Common myeloid progenitor, CD34-positive (primary cell): ENCODE measurements around the gene VAV3.
A peak's percentile ranks its signal among the peaks of the same experiment; 100 is the strongest.

Experiments used
- CTCF ChIA-PET: fragments of 350-600 bp; sonication (Branson Sonifier 250); formaldehyde crosslinking; loops from one replicate; lab custom pipeline; 2021; ENCODE audit warnings: antibody characterized with exemption; lab: Charles Lee
- POLR2A ChIA-PET: fragments of 350-600 bp; sonication (Branson Sonifier 250); formaldehyde crosslinking; loops from one replicate; lab custom pipeline; 2021; ENCODE audit warnings: antibody characterized with exemption; lab: Charles Lee
- DNase-seq, 3 donors: peaks; one replicate each; pipeline versions ENCODE4 v3.0.0 to v3.0.0-alpha.2; 2013
- H3K27ac ChIP-seq, 2 experiments: 1 replicate in 1 of 2; 2 replicates in 1 of 2; pipeline ENCODE4 v1.7.0; 2013; ENCODE audit warnings: inconsistent platforms in 2 of 2, low read length in 2 of 2, mild to moderate bottlenecking in 2 of 2, low read depth in 1 of 2, moderate library complexity in 1 of 2; ENCODE audit not compliant: severe bottlenecking in 2 of 2, insufficient read depth in 1 of 2, poor library complexity in 1 of 2
- H3K27me3 ChIP-seq, 5 experiments: replicated peaks in 2 of 5; 1 replicate in 3 of 5; 2 replicates in 2 of 5; pipeline versions ENCODE4 v1.6.1 to v1.7.0; 2013; ENCODE audit warnings: low read length in 4 of 5, mild to moderate bottlenecking in 2 of 5, moderate library complexity in 2 of 5, inconsistent platforms in 1 of 5; ENCODE audit not compliant: insufficient read depth in 5 of 5, control insufficient read depth in 4 of 5
- H3K36me3 ChIP-seq, 4 experiments: 1 replicate in 2 of 4; 2 replicates in 2 of 4; pipeline versions ENCODE4 v1.6.1 to v1.7.0; 2013; ENCODE audit warnings: low read length in 3 of 4, control low read depth in 1 of 4, mild to moderate bottlenecking in 1 of 4; ENCODE audit not compliant: control insufficient read depth in 4 of 4, insufficient read depth in 4 of 4
- H3K4me1 ChIP-seq, 4 experiments: 1 replicate in 3 of 4; 2 replicates in 1 of 4; pipeline versions ENCODE4 v1.6.1 to v1.7.1; 2013; ENCODE audit warnings: low read length in 3 of 4, mild to moderate bottlenecking in 3 of 4, control low read depth in 1 of 4, inconsistent platforms in 1 of 4, moderate library complexity in 1 of 4; ENCODE audit not compliant: control insufficient read depth in 4 of 4, insufficient read depth in 4 of 4; ENCODE audit errors: control extremely low read depth in 1 of 4
- H3K4me3 ChIP-seq, 7 experiments: 1 replicate in 4 of 7; 2 replicates in 3 of 7; pipeline versions ENCODE4 v1.5.1 to v1.7.0; 2013; ENCODE audit warnings: mild to moderate bottlenecking in 7 of 7, low read length in 6 of 7, moderate library complexity in 6 of 7, inconsistent platforms in 2 of 7, low read depth in 2 of 7, control low read depth in 1 of 7; ENCODE audit not compliant: insufficient read depth in 4 of 7, control insufficient read depth in 1 of 7; ENCODE audit errors: extremely low read depth in 1 of 7
- H3K9me3 ChIP-seq, 5 experiments: 1 replicate in 4 of 5; 2 replicates in 1 of 5; pipeline versions ENCODE4 v1.6.1 to v1.7.1; 2013; ENCODE audit warnings: low read length in 4 of 5, mild to moderate bottlenecking in 2 of 5, inconsistent platforms in 1 of 5, low read depth in 1 of 5, moderate library complexity in 1 of 5; ENCODE audit not compliant: control insufficient read depth in 4 of 5, insufficient read depth in 2 of 5; ENCODE audit errors: control extremely low read depth in 1 of 5
- WGBS: methylation state at CpG from one replicate; pipeline ENCODE4 v1.1.5; 2013; ENCODE audit not compliant: insufficient coverage; 5-methylcytosine and 5-hydroxymethylcytosine counted together

The VAV3 gene

DNA sequence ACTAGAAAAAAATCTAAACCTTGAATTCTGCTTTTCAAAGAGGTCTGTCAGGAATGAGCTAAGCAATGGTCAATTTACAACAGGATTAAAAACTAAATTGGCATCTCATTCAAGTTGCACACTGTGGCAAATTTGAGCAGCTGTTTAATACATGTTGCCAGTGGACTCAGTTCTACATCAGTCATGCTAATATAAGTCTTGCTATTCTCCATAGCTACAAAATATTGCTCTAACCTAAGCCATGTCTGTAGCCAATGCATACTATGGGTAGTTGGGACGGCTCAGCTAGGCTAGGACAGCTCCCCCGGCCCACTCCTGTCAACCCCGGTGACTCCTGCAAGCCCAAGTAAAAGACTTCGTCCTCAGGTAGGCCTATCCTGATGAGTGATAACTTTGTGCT is 10.9 kb upstream of the VAV3 start:
- Histone ChIP-seq H3K27ac (no peak overlapping the region), H3K36me3 (no peaks in the 10 kb centered on the region), H3K9me3 (no peaks in the 10 kb centered on the region), H3K4me3 (no peak overlapping the region), H3K27me3 (no peaks in the 10 kb centered on the region), H3K4me1 (no peaks in the 10 kb centered on the region)
- WGBS = 100% methylated on average over 4 of the region's 4 CpGs
- ChIA-PET CTCF (interaction anchor here (0.7 to 1.6 kb wide), 4 partner anchors 9 to 150 kb away, joined by 3 to 5 read pairs (median 4); no protein-coding TSS in a partner anchor), POLR2A (no interaction called here)
- DNase-seq = no peak

DNA sequence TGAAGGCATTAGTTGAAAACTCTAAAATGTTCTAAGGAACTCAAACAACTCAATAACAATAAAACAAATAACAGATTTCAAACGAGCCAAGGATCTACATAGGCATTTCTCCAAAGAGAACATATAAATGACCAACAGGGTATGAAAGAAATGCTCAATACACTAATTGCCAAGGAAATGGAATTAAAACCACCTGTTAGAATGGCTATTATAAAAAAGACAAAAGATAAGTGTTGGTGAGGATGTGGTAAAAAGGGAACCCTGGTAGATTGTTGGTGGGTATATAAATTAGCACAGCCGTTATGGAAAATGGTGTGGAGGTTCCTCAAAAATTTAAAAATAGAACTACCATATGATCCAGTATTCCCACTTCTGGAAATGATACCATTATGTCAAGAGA is 9.1 kb upstream of the VAV3 start:
- ChIA-PET POLR2A (no interaction called here), CTCF (no interaction called here)
- Histone ChIP-seq H3K9me3 (no peaks in the 10 kb centered on the region), H3K36me3 (no peaks in the 10 kb centered on the region), H3K4me3 (no peak overlapping the region), H3K4me1 (no peaks in the 10 kb centered on the region), H3K27me3 (no peaks in the 10 kb centered on the region), H3K27ac (no peak overlapping the region)
- no peak for DNase-seq
- no CpG with 5 or more reads among the region's 2 CpGs for WGBS

- WGBS = 0% methylated on average over 1 of the region's 3 CpGs
- Histone ChIP-seq H3K4me1 (no peaks in the 10 kb centered on the region), H3K27me3 (no peaks in the 10 kb centered on the region), H3K9me3 (no peaks in the 10 kb centered on the region), H3K27ac (no peak overlapping the region), H3K36me3 (no peaks in the 10 kb centered on the region), H3K4me3 (no peak overlapping the region)
- ChIA-PET POLR2A (interaction anchor here (0.7 kb wide), 2 partner anchors 62 to 533 kb away, joined by 3 to 4 read pairs; no protein-coding TSS in a partner anchor), CTCF (interaction anchor here (1.1 to 1.5 kb wide), 3 partner anchors 9 to 186 kb away, joined by 3 to 4 read pairs (median 4); no protein-coding TSS in a partner anchor)
- DNase-seq = no peak
Measured at GRCh38 chr1:107972391-107973180, 7.6 kb upstream of the VAV3 start.

DNA sequence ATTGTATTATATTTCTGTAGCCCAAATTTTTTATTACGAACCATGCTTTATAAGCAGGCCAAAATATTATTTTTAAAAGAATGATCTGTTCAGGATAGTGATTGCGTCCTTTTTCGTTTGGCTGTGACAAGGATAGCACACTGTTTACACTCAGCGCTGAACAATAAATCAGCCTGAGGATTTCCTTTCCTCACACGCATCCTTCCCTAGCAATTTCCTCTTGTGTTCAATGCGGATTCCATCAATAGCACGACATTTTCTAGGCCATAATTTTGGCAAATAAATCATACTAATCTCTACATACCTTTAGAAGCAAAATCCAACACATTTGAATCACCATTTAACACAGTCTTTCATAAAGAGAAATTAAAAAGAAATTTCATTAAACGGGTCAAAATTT is 1.6 kb upstream of the VAV3 start:
- ChIA-PET CTCF (interaction anchor here (1.2 to 7.6 kb wide), 4 partner anchors 89 to 187 kb away, joined by 3 to 47 read pairs (median 4); no protein-coding TSS in a partner anchor), POLR2A (no interaction called here)
- Histone ChIP-seq H3K9me3 (no peaks in the 10 kb centered on the region), H3K4me1 (peaks cover 14 to 40% (median 22%) of the 10 kb centered on the region in 4 experiments), H3K27me3 (no peaks in the 10 kb centered on the region), H3K36me3 (no peaks in the 10 kb centered on the region), H3K27ac (no peak overlapping the region), H3K4me3 (no peak overlapping the region)
- DNase-seq = no peak
- WGBS = 29% methylated on average over 3 of the region's 8 CpGs

DNA sequence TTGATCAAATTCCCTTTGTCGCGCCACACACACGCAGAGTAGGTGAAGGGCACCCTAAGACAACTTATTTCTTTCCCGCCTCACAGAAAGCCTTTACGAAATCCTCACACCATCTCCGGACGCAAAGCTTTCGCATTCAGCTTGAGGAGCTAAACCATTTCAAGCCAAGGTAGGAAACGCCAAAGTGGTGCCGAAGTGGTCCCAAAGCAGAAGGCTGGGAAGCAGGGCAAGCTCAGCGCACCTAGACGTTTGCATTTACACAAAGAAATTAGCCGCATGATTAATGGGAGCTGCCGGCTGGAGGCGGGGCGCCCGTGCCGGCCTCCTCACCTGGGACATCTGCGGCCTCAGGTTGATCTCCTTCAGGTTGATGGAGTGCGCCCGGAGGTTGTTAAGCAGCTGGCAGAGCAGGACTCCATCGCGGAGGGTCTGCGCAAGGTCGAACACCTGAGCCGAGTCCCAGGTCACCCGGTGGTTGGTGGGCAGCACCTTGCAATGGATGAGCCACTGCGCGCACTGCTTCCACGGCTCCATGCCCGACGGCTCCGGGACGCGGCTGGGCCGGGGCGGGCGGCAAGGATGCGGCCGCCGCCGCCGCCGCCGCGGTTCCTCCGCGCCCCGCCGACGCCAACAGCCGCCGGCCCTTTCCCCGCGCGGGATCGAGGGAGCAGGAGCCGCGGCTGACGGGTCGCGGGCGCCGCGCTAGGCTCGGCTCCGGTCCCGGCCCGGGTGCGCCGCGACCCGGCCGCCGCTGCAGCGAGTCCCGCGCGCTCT is 457 bp downstream of the VAV3 start:
- Histone ChIP-seq H3K27ac (peak overlapping the region; percentile 59 to 92), H3K9me3 (no peaks in the 10 kb centered on the region), H3K4me1 (peaks cover 16 to 46% (median 32%) of the 10 kb centered on the region in 4 experiments), H3K4me3 (peak overlapping the region; percentile 95 to 99 (median 98)), H3K36me3 (no peaks in the 10 kb centered on the region), H3K27me3 (no peaks in the 10 kb centered on the region)
- no peak for DNase-seq
- CTCF ChIA-PET = interaction anchor here (0.7 to 7.6 kb wide), 30 partner anchors 8 to 182 kb away, joined by 3 to 47 read pairs (median 4); no protein-coding TSS in a partner anchor
- 0% methylated on average over 69 of the region's 79 CpGs for WGBS
- POLR2A ChIA-PET = interaction anchor here (0.8 to 1.6 kb wide), 3 partner anchors 10 to 92 kb away, joined by 3 to 4 read pairs (median 3); no protein-coding TSS in a partner anchor

DNA sequence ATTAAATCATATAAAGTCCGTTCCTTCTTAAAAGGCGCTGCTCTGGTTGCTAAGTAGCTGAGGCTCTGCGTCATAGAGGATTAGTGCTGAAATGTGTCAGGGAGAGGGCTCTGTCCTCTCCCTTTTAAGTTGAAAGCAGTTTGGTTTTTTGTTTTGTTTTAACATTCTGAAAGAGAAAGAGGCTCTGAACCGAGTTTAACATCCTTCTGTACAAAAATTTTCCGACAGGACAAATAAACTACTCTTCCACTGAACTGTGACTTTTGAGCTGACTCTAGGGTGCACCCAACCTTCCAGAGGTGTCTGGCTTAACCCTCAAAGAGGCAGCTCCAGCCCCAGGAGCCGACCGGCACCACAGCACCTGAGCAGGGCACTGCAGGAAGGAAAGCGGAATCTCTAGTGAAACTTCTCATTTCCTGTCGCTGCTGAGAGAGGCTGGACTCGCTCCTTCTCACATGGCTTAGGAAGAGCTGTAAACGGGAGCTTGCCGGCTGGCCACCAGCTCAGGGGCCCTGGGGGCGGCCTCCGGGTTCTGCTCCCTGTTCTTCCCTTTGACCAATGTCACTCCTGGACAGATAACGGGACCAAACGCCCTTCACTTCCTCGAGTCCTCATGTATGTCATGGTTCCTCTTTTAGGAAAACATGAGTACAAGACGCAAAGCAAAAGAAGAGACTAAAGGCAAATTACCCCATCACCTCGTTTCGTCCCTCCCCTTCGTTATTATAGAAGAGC is 1.2 kb downstream of the VAV3 start:
- WGBS = 0% methylated on average over 17 of the region's 21 CpGs
- no peaks in the 10 kb centered on the region for H3K27me3 ChIP-seq
- H3K27ac ChIP-seq = peak overlapping the region; percentile 59 to 92
- DNase-seq = peak in 2 of 3 donors; percentile 63 to 76
- no peaks in the 10 kb centered on the region for H3K9me3 ChIP-seq
- ChIA-PET POLR2A (interaction anchor here (0.8 to 1.6 kb wide), 3 partner anchors 9 to 91 kb away, joined by 3 to 4 read pairs (median 3); no protein-coding TSS in a partner anchor), CTCF (interaction anchor here (0.7 to 7.6 kb wide), 32 partner anchors 9 to 181 kb away, joined by 3 to 47 read pairs (median 4); no protein-coding TSS in a partner anchor)
- peaks cover 16 to 46% (median 33%) of the 10 kb centered on the region in 4 experiments for H3K4me1 ChIP-seq
- H3K36me3 ChIP-seq = no peaks in the 10 kb centered on the region
- H3K4me3 ChIP-seq = peak overlapping the region; percentile 95 to 99 (median 98)
